Chondrocyte (in vitro differentiated cells): ENCODE results near the gene GPN2. TPM values are rescaled to one million over a fixed set of nuclear protein-coding genes. Genes with fewer than 3 reads are reported as not detected.

ENCODE experiments used
- DNase-seq: peaks from one replicate; pipeline ENCODE4 v3.0.0; 2021; ENCODE audit warnings: mixed read lengths, low spot score
- H3K27ac Mint-ChIP-seq: one replicate; pipeline ENCODE4 v1.8.0; 2021; ENCODE audit warnings: mild to moderate bottlenecking, moderate library complexity, mixed read lengths; ENCODE audit not compliant: unreplicated experiment
- H3K27me3 Mint-ChIP-seq: 2 replicates; pipeline ENCODE4 v1.8.0; 2021; ENCODE audit warnings: low read depth, mixed read lengths
- H3K36me3 Mint-ChIP-seq: 2 replicates; pipeline ENCODE4 v1.8.0; 2021; ENCODE audit warnings: low read depth, mixed read lengths
- H3K4me1 Mint-ChIP-seq: 2 replicates; pipeline ENCODE4 v1.8.0; 2021; ENCODE audit warnings: low read depth, mild to moderate bottlenecking, mixed read lengths
- H3K4me3 Mint-ChIP-seq: one replicate; pipeline ENCODE4 v1.8.0; 2021; ENCODE audit warnings: mild to moderate bottlenecking, moderate library complexity, mixed read lengths; ENCODE audit not compliant: unreplicated experiment
- H3K9me3 Mint-ChIP-seq: 2 replicates; pipeline ENCODE4 v1.8.0; 2021; ENCODE audit warnings: low read depth, mixed read lengths
- total RNA-seq: library from RNA; stranded (reverse); gene quantifications from 3 replicates; pipeline ENCODE4 v1.2.1, GENCODE V29; 2021
- TF ChIP-seq, protein P1 (sequence below): fragments of 200-600 bp; sonication (generic); IDR thresholded peaks from 2 replicates; pipeline ENCODE4 v1.5.0; 2021; ENCODE audit warnings: antibody characterized with exemption, mild to moderate bottlenecking, moderate library complexity

Gene GPN2
- total RNA-seq, 1 donor from 2014 or later: 19.8 TPM

DNA sequence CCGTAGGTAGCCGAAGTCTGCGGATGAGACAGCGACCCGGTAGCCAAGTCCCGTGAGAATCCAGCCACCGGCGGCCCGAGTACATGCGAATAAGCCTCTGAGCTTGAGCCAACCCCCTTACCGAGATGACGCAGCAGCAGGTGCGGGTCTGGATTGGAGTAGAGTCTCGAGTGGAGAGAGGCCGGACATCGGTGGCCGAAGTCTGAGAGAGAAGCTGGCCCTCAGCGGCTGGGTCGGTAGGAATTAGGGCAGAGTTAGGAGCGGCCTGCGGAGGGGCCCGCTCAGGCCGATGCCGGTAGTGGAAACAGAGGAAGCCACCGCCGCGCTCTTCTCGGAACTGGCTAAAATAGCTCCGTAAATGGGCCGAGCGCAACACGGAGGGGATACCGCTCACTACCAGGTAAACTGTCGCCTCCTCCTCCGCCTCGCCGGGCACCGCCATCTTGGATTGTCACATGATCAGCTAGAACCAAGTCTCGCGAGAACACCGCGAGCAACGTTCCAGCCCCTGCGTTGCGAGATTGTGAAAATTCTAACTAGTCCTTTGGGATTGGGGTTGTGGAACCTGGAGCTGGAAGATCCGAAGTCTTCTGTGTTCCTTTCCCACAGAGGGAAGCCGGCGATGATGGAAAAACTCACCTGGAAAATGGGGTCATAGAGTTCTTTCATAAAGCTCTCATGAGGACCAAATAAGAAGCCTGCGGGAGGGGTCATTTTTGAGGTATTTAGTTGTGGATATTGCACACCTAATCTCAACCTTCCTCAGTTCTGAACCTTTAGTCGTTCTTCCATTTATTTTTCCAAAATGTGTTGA is 10.1 kb upstream of the GPN2 start, which contains the start of gene GPATCH3:
Gene GPATCH3 (minus strand): TSS at position 467 of the 814 bp plus-strand sequence. CDS start 25 bp downstream, at position 442.
- Mint-ChIP-seq H3K9me3 (no peaks in the 10 kb centered on the region), H3K4me3 (peak within 1 kb of the TSS; percentile 90), H3K36me3 (peaks cover 4% of the 10 kb centered on the region), H3K4me1 (peaks cover 21% of the 10 kb centered on the region), H3K27me3 (no peaks in the 10 kb centered on the region), H3K27ac (peak within 1 kb of the TSS; percentile 99)
- TF ChIP-seq, protein P1, sequence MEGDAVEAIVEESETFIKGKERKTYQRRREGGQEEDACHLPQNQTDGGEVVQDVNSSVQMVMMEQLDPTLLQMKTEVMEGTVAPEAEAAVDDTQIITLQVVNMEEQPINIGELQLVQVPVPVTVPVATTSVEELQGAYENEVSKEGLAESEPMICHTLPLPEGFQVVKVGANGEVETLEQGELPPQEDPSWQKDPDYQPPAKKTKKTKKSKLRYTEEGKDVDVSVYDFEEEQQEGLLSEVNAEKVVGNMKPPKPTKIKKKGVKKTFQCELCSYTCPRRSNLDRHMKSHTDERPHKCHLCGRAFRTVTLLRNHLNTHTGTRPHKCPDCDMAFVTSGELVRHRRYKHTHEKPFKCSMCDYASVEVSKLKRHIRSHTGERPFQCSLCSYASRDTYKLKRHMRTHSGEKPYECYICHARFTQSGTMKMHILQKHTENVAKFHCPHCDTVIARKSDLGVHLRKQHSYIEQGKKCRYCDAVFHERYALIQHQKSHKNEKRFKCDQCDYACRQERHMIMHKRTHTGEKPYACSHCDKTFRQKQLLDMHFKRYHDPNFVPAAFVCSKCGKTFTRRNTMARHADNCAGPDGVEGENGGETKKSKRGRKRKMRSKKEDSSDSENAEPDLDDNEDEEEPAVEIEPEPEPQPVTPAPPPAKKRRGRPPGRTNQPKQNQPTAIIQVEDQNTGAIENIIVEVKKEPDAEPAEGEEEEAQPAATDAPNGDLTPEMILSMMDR: no peak
- DNase-seq: no peak

DNA sequence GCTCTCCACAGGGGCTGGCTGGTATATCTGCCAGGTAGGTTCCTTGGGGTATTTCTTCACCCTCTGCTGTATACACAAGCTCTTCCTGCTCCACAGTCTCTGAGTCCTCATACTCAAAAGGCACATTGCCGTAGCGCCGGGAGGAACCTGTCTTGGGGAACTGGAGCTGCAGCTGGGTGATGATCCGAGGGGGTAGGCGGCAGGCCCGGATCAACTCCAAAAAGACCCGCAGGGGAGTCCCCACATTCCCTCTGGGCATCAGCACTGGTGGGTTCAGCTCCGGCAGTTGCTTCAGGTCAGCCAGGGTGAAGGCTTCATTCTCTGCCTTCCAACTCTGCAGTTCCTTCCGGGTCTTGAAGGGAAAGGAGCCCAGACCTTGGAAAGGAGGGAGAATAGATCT is 7.3 kb upstream of the GPN2 start:
- Mint-ChIP-seq H3K9me3 (no peaks in the 10 kb centered on the region), H3K4me3 (no peak overlapping the region), H3K36me3 (peaks cover 19% of the 10 kb centered on the region), H3K27me3 (no peaks in the 10 kb centered on the region), H3K27ac (no peak overlapping the region), H3K4me1 (peaks cover 21% of the 10 kb centered on the region)
- TF ChIP-seq, protein P1: no peak
- DNase-seq: no peak

DNA sequence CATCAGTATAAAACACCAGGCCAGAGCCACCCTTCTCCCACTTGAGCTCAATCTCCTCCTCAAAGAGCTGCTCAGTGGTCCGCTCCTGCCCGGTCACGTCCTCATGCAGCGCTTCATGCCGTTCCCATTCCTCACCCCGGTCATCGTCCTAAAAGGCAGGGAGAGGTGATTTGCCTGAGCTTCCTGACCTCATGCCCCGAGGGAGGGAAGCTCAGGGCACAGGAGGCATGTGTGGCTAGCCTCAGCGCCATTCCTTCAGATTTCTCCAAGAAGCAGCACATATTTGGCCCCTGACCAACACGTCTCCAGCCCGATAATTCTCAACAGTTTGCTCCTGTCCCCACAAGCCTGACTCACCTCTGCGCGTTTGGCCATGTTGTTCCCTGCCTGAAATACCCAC is 4.2 kb upstream of the GPN2 start:
- H3K27ac Mint-ChIP-seq: no peak overlapping the region
- TF ChIP-seq, protein P1: no peak
- DNase-seq: no peak
- no peaks in the 10 kb centered on the region for H3K9me3 Mint-ChIP-seq
- H3K4me3 Mint-ChIP-seq: no peak overlapping the region
- H3K36me3 Mint-ChIP-seq: peaks cover 22% of the 10 kb centered on the region
- H3K27me3 Mint-ChIP-seq: no peaks in the 10 kb centered on the region
- peaks cover 21% of the 10 kb centered on the region for H3K4me1 Mint-ChIP-seq

DNA sequence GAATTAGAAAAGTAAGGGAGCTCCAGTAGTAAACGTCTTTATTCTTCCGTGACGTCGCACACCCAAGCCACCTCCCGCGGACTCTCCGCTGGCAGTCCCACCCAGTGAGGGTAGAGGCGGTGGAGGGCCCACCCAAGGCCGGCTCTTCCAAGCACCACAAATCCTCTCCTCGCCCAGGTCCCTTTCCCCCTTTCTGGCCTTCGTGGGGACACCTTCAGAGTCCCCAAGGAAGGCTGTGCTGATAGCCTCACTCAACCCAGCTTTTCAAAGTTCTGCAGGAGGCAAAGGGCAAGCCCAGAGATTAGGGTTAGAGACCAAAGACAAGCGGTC is 349 bp upstream of the GPN2 start:
- no peaks in the 10 kb centered on the region for H3K27me3 Mint-ChIP-seq
- peak overlapping the region; percentile 93 for H3K27ac Mint-ChIP-seq
- TF ChIP-seq, protein P1: peak; percentile 13
- DNase-seq: no peak
- H3K4me3 Mint-ChIP-seq: peak overlapping the region; percentile 85
- peaks cover 29% of the 10 kb centered on the region for H3K4me1 Mint-ChIP-seq
- H3K9me3 Mint-ChIP-seq: no peaks in the 10 kb centered on the region
- H3K36me3 Mint-ChIP-seq: peaks cover 35% of the 10 kb centered on the region

DNA sequence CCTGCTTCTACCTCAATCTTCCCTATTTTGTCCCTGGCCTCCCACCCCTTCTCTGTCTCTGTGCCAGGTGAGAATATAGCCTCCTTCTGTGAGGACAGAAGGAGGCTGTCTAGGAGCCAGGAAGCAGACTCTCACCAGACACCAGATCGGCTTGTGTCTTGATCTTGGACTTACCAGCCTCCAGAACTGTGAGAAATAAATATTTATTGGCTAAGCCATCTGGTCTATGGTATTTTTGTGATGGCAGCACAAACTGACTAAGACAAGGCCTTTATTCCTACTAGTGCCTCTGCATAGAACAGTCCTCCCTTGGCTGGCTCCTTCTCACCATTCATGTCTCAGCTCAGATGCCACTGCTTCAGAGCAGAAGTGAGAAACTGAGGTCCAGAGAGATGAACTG is 1.9 kb downstream of the GPN2 start:
- Mint-ChIP-seq H3K27me3 (no peaks in the 10 kb centered on the region), H3K9me3 (no peaks in the 10 kb centered on the region), H3K36me3 (peaks cover 40% of the 10 kb centered on the region), H3K4me1 (peaks cover 29% of the 10 kb centered on the region), H3K4me3 (peak overlapping the region; percentile 85), H3K27ac (no peak overlapping the region)
- no peak for DNase-seq
- TF ChIP-seq, protein P1: no peak
